T-helper 17 cell (primary cell): ENCODE results near the gene ZDHHC8. TPM values are rescaled to one million over a fixed set of nuclear protein-coding genes. Genes with fewer than 3 reads are reported as not detected.

Source experiments
- ATAC-seq: fragments of 150-1000 bp; cut with Tn5 transposase; 2 replicates; pipeline ENCODE4 v1.10.0; 2021; ENCODE audit warnings: mild to moderate bottlenecking, moderate library complexity
- DNase-seq, 3 donors: peaks; one replicate each; pipeline versions ENCODE4 v3.0.0 to v3.0.0-alpha.2; 2020 to 2021
- H3K9me3 ChIP-seq: one replicate; pipeline ENCODE4 v1.7.0; 2013; ENCODE audit warnings: low read length, mild to moderate bottlenecking; ENCODE audit not compliant: control insufficient read depth, poor library complexity, severe bottlenecking
- H3K27ac Mint-ChIP-seq: one replicate; pipeline ENCODE4 v1.8.0; 2022; ENCODE audit warnings: mild to moderate bottlenecking, moderate library complexity, mixed read lengths
- H3K27me3 Mint-ChIP-seq: one replicate; pipeline ENCODE4 v1.8.0; 2022; ENCODE audit warnings: mixed read lengths
- H3K36me3 Mint-ChIP-seq: one replicate; pipeline ENCODE4 v1.8.0; 2022; ENCODE audit warnings: low read depth, mixed read lengths
- H3K4me1 Mint-ChIP-seq: one replicate; pipeline ENCODE4 v1.8.0; 2022; ENCODE audit warnings: mild to moderate bottlenecking, mixed read lengths
- H3K4me3 Mint-ChIP-seq: one replicate; pipeline ENCODE4 v1.8.0; 2022; ENCODE audit warnings: mild to moderate bottlenecking, moderate library complexity, mixed read lengths
- total RNA-seq, 4 donors: library from RNA in 2 of 4; stranded (reverse) in 2 of 4; gene quantifications; one replicate each; pipeline ENCODE4 v1.2.3 and lab custom pipeline; 2022 to 2026

ZDHHC8 gene
- total RNA-seq, 2 donors from 2014 or later = 60.1 to 75.8 TPM

DNA sequence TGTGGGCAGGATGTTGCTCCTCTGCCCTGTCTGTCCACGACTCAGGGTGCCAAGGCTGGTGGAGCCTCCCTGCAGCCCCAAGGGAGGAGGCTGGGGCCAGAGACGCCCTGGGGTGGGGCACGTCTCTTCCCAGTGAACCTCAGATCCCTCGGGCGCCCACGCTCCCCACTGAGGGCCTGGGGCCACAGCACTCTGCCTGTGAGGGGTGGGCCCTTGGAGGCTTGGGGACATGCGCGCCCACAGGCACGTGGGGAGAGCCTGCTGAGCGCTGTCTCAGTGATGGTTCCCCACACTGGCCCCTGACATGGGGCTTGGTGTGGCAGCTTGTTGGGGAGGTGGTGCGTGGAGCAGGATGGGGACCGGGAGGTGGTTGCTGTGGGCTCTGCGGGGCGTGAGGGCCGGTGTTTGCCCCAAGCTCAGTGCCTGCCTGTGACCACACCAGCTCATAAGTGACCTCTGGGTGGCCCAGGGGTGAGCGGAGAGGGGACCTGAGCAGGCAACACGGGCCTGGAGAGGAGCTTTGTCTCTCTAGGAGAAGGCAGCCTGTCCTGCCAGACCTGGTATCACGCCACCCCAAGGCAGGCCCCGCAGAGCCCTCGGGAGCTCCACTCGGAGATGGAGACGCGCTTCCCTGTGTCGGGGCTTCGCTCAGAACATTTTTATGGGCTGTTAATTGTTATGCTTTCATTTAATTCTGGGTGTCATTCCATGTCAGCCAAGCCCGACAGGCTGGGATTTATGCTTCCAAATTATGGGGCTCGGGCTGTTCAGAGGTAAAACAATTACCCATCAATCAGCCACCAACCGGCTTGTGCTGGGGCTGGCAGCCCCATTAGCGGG lies 46.7 kb downstream of the ZDHHC8 start:
- DNase-seq = no peak
- Mint-ChIP-seq H3K4me1 (no peaks in the 10 kb centered on the region), H3K27ac (no peak overlapping the region), H3K4me3 (no peak overlapping the region), H3K27me3 (peaks cover 4% of the 10 kb centered on the region), H3K36me3 (no peaks in the 10 kb centered on the region)
- no peak for ATAC-seq
- no peaks in the 10 kb centered on the region for H3K9me3 ChIP-seq

DNA sequence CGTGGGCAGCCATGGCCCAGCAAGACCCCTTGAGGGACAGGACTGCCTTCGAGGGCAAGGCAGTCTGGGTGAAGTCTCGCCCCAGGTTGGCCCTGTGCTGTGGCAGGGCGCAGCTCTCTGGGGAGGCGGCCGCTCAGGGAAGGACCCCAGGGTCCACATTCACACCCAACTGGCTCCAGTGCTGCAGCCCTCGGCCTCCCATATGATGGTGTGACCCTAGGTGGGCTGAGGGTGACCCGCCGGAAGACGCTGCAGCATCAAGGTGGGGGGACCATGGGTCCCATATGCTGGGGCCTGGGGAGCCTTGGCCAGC lies 47.3 kb downstream of the ZDHHC8 start:
- Mint-ChIP-seq H3K4me3 (no peak overlapping the region), H3K27me3 (peaks cover 4% of the 10 kb centered on the region), H3K36me3 (no peaks in the 10 kb centered on the region), H3K27ac (no peak overlapping the region), H3K4me1 (no peaks in the 10 kb centered on the region)
- no peaks in the 10 kb centered on the region for H3K9me3 ChIP-seq
- ATAC-seq = no peak
- no peak for DNase-seq

DNA sequence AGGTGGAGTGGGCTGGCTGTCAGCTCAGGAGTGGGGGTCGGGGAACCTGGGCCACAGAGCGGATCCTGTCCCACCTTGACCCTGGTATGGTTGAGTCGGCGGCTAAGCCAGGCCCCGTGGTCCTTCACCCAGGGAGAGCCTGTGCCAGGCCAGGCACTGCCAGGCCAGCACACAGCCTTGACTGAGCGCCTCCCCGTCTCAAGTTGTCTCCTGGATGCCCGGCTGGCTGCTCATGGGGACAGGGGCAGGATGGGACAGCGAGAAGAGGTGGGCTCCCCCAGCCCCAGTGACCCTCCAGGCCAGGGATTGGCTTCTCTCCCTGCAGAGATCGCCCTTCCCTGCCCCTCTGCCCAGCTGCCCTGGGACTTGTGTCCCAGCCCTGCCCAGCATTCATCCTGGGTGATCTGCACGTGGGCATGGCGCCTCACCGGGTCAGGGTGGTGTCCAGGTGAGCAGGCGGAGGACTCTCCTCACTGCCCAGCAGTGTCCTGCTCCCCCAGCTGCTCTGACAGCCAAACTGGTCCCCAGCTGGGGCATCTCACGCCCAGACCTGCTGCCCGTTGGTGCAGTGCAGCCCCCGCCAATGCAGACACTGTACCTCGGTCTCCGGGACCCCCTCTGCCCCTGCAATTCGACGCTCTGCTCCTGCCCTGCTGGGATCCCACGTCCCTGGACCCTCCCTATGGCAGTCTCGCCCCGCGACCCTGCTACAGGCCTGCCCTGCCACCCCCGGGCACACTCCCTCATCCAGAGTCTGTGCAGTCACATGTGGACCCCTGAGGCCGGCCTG lies 48.0 kb downstream of the ZDHHC8 start:
- no peaks in the 10 kb centered on the region for H3K9me3 ChIP-seq
- Mint-ChIP-seq H3K27me3 (peaks cover 4% of the 10 kb centered on the region), H3K4me1 (no peaks in the 10 kb centered on the region), H3K4me3 (no peak overlapping the region), H3K27ac (no peak overlapping the region), H3K36me3 (no peaks in the 10 kb centered on the region)
- DNase-seq (no peak), ATAC-seq (no peak)

DNA sequence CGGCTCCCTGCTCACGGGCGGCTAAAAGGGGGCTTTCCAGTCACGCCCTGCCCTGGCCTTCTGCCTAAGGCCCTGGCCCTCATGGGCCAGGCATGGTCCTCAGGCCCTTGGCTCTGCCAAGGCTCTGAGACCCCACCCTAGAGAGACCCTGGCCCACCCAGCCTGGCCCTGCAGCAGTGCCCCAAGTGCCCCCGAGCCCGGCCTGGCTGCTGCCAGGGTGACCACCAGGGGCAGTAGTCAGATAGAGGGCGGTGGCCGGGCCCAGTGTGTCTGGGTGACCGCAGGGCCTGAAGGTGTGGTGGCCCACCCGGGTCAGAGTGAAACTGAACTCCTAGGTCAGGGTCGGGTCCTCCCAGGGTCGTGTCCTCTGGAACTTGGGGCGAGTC lies 48.6 kb downstream of the ZDHHC8 start:
- H3K4me3 Mint-ChIP-seq = no peak overlapping the region
- DNase-seq (no peak), ATAC-seq (no peak)
- no peaks in the 10 kb centered on the region for H3K4me1 Mint-ChIP-seq
- H3K27ac Mint-ChIP-seq = no peak overlapping the region
- H3K9me3 ChIP-seq = no peaks in the 10 kb centered on the region
- H3K36me3 Mint-ChIP-seq = no peaks in the 10 kb centered on the region
- peaks cover 4% of the 10 kb centered on the region for H3K27me3 Mint-ChIP-seq

DNA sequence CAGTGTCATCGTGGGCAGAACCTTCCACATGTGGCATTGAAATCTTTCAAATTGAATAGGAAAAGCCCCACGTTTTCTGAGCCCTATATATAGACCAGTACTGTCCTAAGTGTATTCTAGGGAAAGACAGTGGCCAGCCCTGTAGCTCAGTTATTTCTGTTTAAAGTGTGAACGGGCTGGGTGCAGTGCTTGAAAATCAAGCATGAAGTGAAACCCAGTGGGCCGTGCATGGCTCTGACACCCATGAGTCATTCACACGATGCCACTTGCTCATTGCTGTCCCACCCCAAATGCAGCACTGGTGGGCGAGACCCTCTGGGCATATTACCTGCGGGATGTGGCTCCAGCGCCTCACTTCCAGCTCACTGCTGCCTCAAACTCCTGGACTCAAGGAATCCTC lies 49.0 kb downstream of the ZDHHC8 start:
- no peak for ATAC-seq
- no peaks in the 10 kb centered on the region for H3K36me3 Mint-ChIP-seq

DNA sequence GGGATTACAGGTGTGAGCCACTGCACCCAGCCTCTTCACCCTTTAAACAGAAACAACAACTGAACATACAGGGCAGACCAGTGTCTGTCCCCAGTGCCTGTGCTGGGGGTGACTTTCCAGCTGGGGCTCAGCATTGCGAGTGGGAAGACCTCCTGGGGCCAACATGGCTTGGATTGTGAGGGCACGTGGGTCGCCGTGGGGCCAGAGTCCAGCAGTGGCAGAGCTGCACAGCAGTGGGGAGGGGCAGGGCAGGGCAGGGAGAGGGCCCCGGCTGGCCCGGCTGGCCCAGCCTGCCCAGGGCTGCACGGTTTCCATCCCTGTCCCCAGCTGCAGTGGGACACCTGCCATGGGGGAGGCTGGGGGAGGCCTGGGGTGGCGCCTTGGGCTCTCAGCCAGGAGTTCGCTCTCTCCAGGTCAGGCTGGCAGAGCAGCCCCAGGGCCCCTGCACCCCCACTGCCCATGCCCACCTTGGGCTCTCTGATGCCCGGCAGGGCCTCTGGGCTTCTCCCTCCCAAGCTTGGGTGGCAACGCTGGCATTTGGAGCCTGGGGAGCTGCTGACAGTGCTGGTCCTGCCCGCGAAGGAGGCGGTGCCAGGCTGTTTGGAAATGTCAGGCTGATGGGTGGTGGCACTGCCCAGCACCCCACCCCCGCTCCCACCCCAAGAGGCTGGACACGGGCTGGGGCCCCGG lies 49.7 kb downstream of the ZDHHC8 start:
- Mint-ChIP-seq H3K4me1 (no peaks in the 10 kb centered on the region), H3K27me3 (peaks cover 4% of the 10 kb centered on the region), H3K36me3 (no peaks in the 10 kb centered on the region), H3K4me3 (no peak overlapping the region), H3K27ac (no peak overlapping the region)
- no peaks in the 10 kb centered on the region for H3K9me3 ChIP-seq
- no peak for ATAC-seq
- DNase-seq = no peak

More for the DNA sequence above, 49.0 kb downstream of the ZDHHC8 start:
- H3K9me3 ChIP-seq = no peaks in the 10 kb centered on the region
- no peak overlapping the region for H3K27ac Mint-ChIP-seq
- H3K27me3 Mint-ChIP-seq = peaks cover 4% of the 10 kb centered on the region
- H3K4me1 Mint-ChIP-seq = no peaks in the 10 kb centered on the region
- H3K4me3 Mint-ChIP-seq = no peak overlapping the region
- no peak for DNase-seq

DNA sequence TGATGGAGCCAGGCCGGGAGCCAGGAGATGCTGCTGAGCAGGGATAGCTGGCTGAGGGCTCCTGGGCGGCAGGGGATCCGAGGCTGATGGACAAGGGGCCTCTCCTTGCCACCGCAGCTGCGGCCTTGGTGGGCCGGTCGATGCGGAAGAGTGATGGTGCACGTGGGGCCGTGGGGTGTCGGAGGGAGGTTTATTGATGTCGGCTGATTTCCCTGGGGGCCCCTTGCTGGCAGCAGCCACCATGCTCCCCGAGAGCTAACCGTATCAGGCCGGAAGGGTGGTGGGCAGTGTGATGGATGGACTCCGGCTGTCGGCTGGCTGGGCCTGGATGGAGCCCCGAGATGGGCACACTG lies 50.3 kb downstream of the ZDHHC8 start:
- peaks cover 4% of the 10 kb centered on the region for H3K27me3 Mint-ChIP-seq
- no peaks in the 10 kb centered on the region for H3K4me1 Mint-ChIP-seq
- no peak overlapping the region for H3K27ac Mint-ChIP-seq
- DNase-seq (no peak), ATAC-seq (no peak)
- no peaks in the 10 kb centered on the region for H3K9me3 ChIP-seq
- H3K36me3 Mint-ChIP-seq = no peaks in the 10 kb centered on the region
- H3K4me3 Mint-ChIP-seq = no peak overlapping the region

DNA sequence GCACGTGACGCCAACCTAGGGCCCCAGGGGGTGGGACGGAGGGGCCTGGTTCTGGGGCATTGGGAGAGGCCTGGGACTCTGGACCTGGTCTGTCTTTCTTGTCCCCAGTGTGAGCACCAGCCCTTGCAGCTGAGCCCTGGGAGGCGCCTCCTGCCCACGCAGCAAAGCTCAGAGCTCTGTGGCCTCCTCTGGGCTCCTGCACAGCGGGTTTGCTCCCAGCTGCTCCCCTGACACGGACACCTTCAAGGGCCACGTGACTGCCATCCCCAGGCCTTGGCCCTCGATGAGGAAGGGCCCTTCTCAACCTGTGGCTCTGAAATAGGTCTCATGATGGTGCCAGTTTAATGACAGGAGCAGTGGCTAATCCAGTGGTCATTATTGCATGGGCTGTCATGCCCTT lies 50.8 kb downstream of the ZDHHC8 start:
- DNase-seq (no peak), ATAC-seq (no peak)
- H3K9me3 ChIP-seq = no peaks in the 10 kb centered on the region
- Mint-ChIP-seq H3K27me3 (peaks cover 4% of the 10 kb centered on the region), H3K4me3 (no peak overlapping the region), H3K4me1 (no peaks in the 10 kb centered on the region), H3K36me3 (no peaks in the 10 kb centered on the region), H3K27ac (no peak overlapping the region)

DNA sequence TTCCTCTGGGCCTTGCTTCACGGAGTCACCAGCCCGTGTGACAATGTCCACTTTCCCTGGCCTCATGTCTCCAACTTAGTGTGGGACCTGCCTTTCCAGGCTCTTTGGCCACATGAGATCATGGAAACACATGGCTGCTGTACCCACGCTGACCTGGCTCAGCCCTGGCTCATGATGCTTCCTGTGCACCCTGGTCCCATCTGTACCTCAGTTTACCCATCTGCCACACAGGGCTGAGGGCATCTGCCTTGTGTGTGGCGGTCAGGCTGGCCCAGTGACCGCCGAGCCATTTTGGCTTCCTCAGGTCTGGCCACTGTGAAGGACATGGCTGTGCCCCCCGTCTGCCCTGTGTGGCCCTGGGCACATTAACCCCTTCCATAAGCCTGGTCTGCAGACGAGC lies 51.5 kb downstream of the ZDHHC8 start:
- H3K27me3 Mint-ChIP-seq = peaks cover 4% of the 10 kb centered on the region
- no peak for DNase-seq

DNA sequence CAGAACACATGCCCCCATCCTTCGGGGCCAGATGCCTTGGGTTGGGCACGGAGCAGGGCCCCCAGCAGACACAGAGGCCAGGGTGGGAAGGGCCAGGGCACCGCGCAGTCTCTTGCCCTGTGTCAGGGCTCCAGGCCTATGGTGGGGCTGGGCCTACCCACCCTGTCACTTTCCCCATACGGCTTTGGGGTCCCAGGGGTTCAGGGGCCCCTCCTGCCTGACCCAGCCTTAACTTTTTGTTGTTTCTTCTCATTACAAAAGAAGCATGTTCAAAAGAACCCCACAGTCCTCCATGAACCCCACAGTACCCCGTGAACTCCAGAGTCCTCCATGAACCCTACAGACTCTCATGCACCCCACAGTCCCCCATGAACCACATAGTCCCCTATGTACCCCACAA lies 52.2 kb downstream of the ZDHHC8 start:
- no peak for DNase-seq
- Mint-ChIP-seq H3K27me3 (peaks cover 4% of the 10 kb centered on the region), H3K27ac (no peak overlapping the region), H3K36me3 (no peaks in the 10 kb centered on the region), H3K4me1 (no peaks in the 10 kb centered on the region), H3K4me3 (no peak overlapping the region)
- ATAC-seq = no peak
- H3K9me3 ChIP-seq = no peaks in the 10 kb centered on the region

More for the DNA sequence above, 51.5 kb downstream of the ZDHHC8 start:
- no peak overlapping the region for H3K4me3 Mint-ChIP-seq
- no peak overlapping the region for H3K27ac Mint-ChIP-seq
- H3K9me3 ChIP-seq = no peaks in the 10 kb centered on the region
- H3K36me3 Mint-ChIP-seq = no peaks in the 10 kb centered on the region
- H3K4me1 Mint-ChIP-seq = no peaks in the 10 kb centered on the region
- ATAC-seq = no peak

DNA sequence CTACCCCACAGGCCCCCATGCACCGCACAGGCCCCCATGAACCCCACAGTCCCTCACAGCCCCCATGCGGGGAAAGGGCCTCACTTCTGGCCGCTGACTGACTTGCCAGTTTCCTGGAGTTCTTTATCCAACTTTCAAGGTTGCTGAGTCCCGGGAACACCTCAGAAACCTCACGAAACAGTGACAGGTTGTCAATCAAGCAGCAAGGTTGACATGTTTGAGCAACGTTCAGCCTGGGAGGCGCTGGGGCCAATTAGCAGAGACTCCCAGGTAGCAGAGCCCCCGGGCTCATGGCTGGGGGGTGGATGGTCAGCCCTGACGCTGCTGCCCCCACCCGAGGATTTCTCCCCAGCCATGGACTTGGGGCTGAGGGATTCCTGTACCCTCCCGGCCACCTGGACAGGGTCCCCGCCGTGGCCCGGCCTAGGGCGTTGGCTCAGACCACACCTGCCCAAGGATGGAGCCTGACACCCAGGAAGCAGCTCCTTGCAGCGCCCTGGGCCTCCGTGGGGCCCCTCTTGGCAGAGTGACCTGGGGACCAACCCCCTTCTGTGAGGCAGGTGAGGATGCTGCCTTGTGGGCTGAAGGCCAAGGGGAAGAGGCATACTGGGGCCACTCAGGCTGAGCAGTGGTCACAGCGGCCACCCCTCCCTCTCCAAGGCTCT lies 53.0 kb downstream of the ZDHHC8 start:
- H3K36me3 Mint-ChIP-seq = no peaks in the 10 kb centered on the region
- no peaks in the 10 kb centered on the region for H3K9me3 ChIP-seq
- H3K4me1 Mint-ChIP-seq = no peaks in the 10 kb centered on the region
- no peak overlapping the region for H3K4me3 Mint-ChIP-seq
- ATAC-seq (no peak), DNase-seq (no peak)
- no peak overlapping the region for H3K27ac Mint-ChIP-seq
- peaks cover 4% of the 10 kb centered on the region for H3K27me3 Mint-ChIP-seq

DNA sequence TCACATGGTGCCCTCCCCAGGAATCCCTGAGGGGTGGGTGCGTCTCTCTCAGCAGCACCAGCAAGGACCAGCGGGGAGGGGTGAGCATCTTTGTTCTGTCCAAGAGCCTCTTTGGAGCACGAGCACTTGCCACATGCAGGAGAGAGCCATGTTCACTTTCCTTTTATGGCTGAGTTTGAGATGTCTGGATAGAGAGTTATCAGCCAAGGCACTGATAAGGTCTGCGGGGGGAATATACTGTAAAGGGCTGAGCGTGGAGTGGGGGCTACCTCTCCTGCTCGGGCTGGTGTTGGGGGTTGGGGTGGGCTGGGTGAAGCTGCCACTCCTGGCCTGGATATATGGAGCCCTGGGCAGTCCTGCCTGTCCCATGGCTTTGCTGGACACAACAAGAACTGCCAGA lies 54.1 kb downstream of the ZDHHC8 start:
- Mint-ChIP-seq H3K4me3 (no peak overlapping the region), H3K27ac (no peak overlapping the region), H3K4me1 (no peaks in the 10 kb centered on the region), H3K27me3 (peaks cover 4% of the 10 kb centered on the region), H3K36me3 (no peaks in the 10 kb centered on the region)
- no peaks in the 10 kb centered on the region for H3K9me3 ChIP-seq
- ATAC-seq (no peak), DNase-seq (no peak)

DNA sequence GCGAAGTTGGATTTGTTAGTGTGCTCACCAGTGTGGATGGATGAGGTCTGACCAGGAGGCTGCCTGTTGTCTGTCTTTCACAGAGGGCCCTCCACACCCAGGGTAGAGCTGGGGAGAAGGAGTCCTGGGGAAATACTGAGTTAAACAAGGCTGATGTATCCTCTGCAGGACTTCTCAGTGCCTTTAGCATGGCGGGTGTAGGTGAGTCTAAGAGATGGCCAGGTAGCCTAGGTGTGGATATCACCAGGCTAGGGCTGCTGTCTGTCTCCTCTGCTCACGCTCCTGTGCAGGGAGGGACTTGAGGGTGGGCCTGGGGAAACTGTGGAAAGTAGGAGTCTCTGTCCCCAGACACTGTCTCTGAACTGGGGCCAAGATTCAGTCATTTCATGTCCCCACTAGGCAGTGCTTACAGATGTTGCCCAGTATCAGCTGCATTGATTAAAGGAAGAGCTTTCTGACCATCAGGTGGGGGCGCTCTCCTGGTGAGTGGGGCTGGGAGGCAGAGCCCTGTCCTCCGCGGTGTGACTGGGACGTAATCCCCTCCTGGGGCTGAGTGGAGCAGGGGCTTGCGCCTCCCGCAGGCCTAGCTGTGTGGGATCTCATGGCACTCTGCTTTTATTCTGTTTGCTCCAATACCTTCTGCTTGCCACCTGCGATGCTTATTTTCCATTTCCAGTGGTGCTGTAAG lies 54.7 kb downstream of the ZDHHC8 start:
- Mint-ChIP-seq H3K27ac (no peak overlapping the region), H3K36me3 (no peaks in the 10 kb centered on the region)
- DNase-seq = no peak

More for the DNA sequence above, 54.7 kb downstream of the ZDHHC8 start:
- no peak for ATAC-seq
- H3K4me3 Mint-ChIP-seq = no peak overlapping the region
- H3K4me1 Mint-ChIP-seq = peaks cover 3% of the 10 kb centered on the region
- H3K9me3 ChIP-seq = no peaks in the 10 kb centered on the region
- peaks cover 4% of the 10 kb centered on the region for H3K27me3 Mint-ChIP-seq
